Astrocyte (in vitro differentiated cells and primary cell): Measurements from ENCODE around the gene WDR5. TPM values are rescaled to one million over a fixed set of nuclear protein-coding genes. Genes with fewer than 3 reads are reported as not detected.
"Not testable (repeated sequence)": the region's sequence is repeated elsewhere in the genome, so short reads cannot be mapped to it uniquely, and the experiment has no call there.

Source experiments
- DNase-seq: peaks from one replicate; pipeline ENCODE4 v3.0.0-alpha.2; 2010; ENCODE audit warnings: low read depth
- FAIRE-seq: peaks from 2 replicates; lab custom pipeline; 2011; peaks lifted over from hg19 to GRCh38; lab: Jason Lieb, UNC
- H2AFZ ChIP-seq: 2 replicates; pipeline ENCODE4 v1.6.0; 2012; ENCODE audit warnings: low read depth, low read length, inconsistent platforms
- H3K27ac ChIP-seq: 2 replicates; pipeline ENCODE4 v1.5.1; 2011; ENCODE audit warnings: low read depth, low read length, inconsistent platforms
- H3K27me3 ChIP-seq: 2 replicates; pipeline ENCODE4 v1.6.0; 2011; ENCODE audit warnings: low read length, inconsistent platforms; ENCODE audit not compliant: insufficient read depth
- H3K36me3 ChIP-seq: 2 replicates; pipeline ENCODE4 v1.5.1; 2011; ENCODE audit warnings: low read length, inconsistent platforms; ENCODE audit not compliant: insufficient read depth
- H3K4me1 ChIP-seq: 2 replicates; pipeline ENCODE4 v1.5.1; 2011; ENCODE audit warnings: low read length, inconsistent platforms; ENCODE audit not compliant: insufficient read depth
- H3K4me2 ChIP-seq: 2 replicates; pipeline ENCODE4 v1.6.0; 2012; ENCODE audit warnings: low read length, inconsistent platforms
- H3K4me3 ChIP-seq: 2 replicates; pipeline ENCODE4 v1.5.1; 2011; ENCODE audit warnings: low read depth, mild to moderate bottlenecking, low read length, inconsistent platforms; ENCODE audit not compliant: insufficient read depth
- H3K79me2 ChIP-seq: 2 replicates; pipeline ENCODE4 v1.6.0; 2012; ENCODE audit warnings: mild to moderate bottlenecking, low read length, inconsistent platforms; ENCODE audit not compliant: insufficient read depth
- H3K9ac ChIP-seq: 2 replicates; pipeline ENCODE4 v1.6.0; 2012; ENCODE audit warnings: mild to moderate bottlenecking, low read length, inconsistent platforms
- H3K9me3 ChIP-seq: 2 replicates; pipeline ENCODE4 v1.5.1; 2012; ENCODE audit warnings: low read depth, mild to moderate bottlenecking, low read length, inconsistent platforms; ENCODE audit not compliant: insufficient read depth
- H4K20me1 ChIP-seq: 2 replicates; pipeline ENCODE4 v1.6.0; 2012; ENCODE audit warnings: low read length, inconsistent platforms; ENCODE audit not compliant: insufficient read depth
- H3K27ac Mint-ChIP-seq: one replicate; pipeline ENCODE4 v1.8.0; 2021; ENCODE audit warnings: mild to moderate bottlenecking, mixed read lengths; ENCODE audit not compliant: unreplicated experiment
- H3K27me3 Mint-ChIP-seq: one replicate; pipeline ENCODE4 v1.8.0; 2021; ENCODE audit warnings: low read depth, mixed read lengths; ENCODE audit not compliant: unreplicated experiment
- H3K36me3 Mint-ChIP-seq: one replicate; pipeline ENCODE4 v1.8.0; 2021; ENCODE audit warnings: low read depth, mixed read lengths; ENCODE audit not compliant: unreplicated experiment
- H3K4me1 Mint-ChIP-seq: one replicate; pipeline ENCODE4 v1.8.0; 2021; ENCODE audit warnings: low read depth, mixed read lengths; ENCODE audit not compliant: unreplicated experiment
- H3K4me3 Mint-ChIP-seq: one replicate; pipeline ENCODE4 v1.8.0; 2021; ENCODE audit warnings: mild to moderate bottlenecking, moderate library complexity, mixed read lengths; ENCODE audit not compliant: unreplicated experiment
- H3K9me3 Mint-ChIP-seq: one replicate; pipeline ENCODE4 v1.8.0; 2021; ENCODE audit warnings: mild to moderate bottlenecking, mixed read lengths; ENCODE audit not compliant: unreplicated experiment
- CTCF ChIP-seq: IDR thresholded peaks from 2 replicates; pipeline ENCODE4 v1.5.1; 2011; ENCODE audit warnings: low read depth, mild to moderate bottlenecking, inconsistent platforms, low read length, moderate library complexity; ENCODE audit not compliant: insufficient read depth
- EZH2 ChIP-seq: IDR thresholded peaks from 2 replicates; pipeline ENCODE4 v1.6.1; 2012; ENCODE audit warnings: mild to moderate bottlenecking, low read length, inconsistent platforms; ENCODE audit not compliant: insufficient read depth
- total RNA-seq: library from RNA; stranded (reverse); gene quantifications from 2 replicates; pipeline ENCODE4 v1.2.1, GENCODE V29; 2021

The WDR5 gene
- total RNA-seq, 1 donor from 2014 or later = 28.1 TPM

- no peak overlapping the region for H3K4me2 ChIP-seq
- H3K4me1 Mint-ChIP-seq = no peaks in the 10 kb centered on the region
- H3K27ac ChIP-seq = no peak overlapping the region
- no peaks in the 10 kb centered on the region for H3K4me1 ChIP-seq
- peaks cover 11% of the 10 kb centered on the region for H3K27me3 ChIP-seq
- H3K9me3 Mint-ChIP-seq = peaks cover 8% of the 10 kb centered on the region
- FAIRE-seq = no peak
- H3K4me3 ChIP-seq = no peak overlapping the region
- H2AFZ ChIP-seq = no peak overlapping the region
- H4K20me1 ChIP-seq = no peaks in the 10 kb centered on the region
- H3K4me3 Mint-ChIP-seq = no peak overlapping the region
- peaks cover 20% of the 10 kb centered on the region for H3K27me3 Mint-ChIP-seq
- no peak overlapping the region for H3K27ac Mint-ChIP-seq
- no peak overlapping the region for H3K9ac ChIP-seq
- no peak for DNase-seq
- TF ChIP-seq CTCF (no peak), EZH2 (no peak)
- H3K36me3 Mint-ChIP-seq = no peaks in the 10 kb centered on the region
- H3K79me2 ChIP-seq = no peaks in the 10 kb centered on the region
- H3K36me3 ChIP-seq = no peaks in the 10 kb centered on the region
- no peaks in the 10 kb centered on the region for H3K9me3 ChIP-seq
These were observed 45.9 kb upstream of the WDR5 start for GRCh38 chr9:134089972-134090371.

- Mint-ChIP-seq H3K4me3 (peak overlapping the region; percentile 29), H3K27ac (no peak overlapping the region), H3K27me3 (peaks cover 39% of the 10 kb centered on the region), H3K36me3 (peaks cover 2% of the 10 kb centered on the region), H3K4me1 (no peaks in the 10 kb centered on the region), H3K9me3 (peaks cover 4% of the 10 kb centered on the region)
- Histone ChIP-seq H3K9me3 (peaks cover 3% of the 10 kb centered on the region), H3K79me2 (no peaks in the 10 kb centered on the region), H2AFZ (no peak overlapping the region), H3K27me3 (peaks cover 13% of the 10 kb centered on the region), H4K20me1 (no peaks in the 10 kb centered on the region), H3K4me1 (no peaks in the 10 kb centered on the region), H3K27ac (no peak overlapping the region), H3K4me3 (no peak overlapping the region), H3K4me2 (no peak overlapping the region), H3K36me3 (no peaks in the 10 kb centered on the region), H3K9ac (no peak overlapping the region)
- no peak for DNase-seq
- no peak for FAIRE-seq
- no peak for TF ChIP-seq EZH2
- peak; percentile 45 for TF ChIP-seq CTCF
These were observed 36.6 kb upstream of the WDR5 start for GRCh38 chr9:134099123-134099761.

- peaks cover 40% of the 10 kb centered on the region for H3K27me3 Mint-ChIP-seq
- no peaks in the 10 kb centered on the region for H3K4me1 Mint-ChIP-seq
- FAIRE-seq (no peak), DNase-seq (no peak)
- Histone ChIP-seq H3K4me2 (no peak overlapping the region), H3K4me3 (no peak overlapping the region), H3K9me3 (peaks cover 3% of the 10 kb centered on the region), H4K20me1 (no peaks in the 10 kb centered on the region), H3K27ac (no peak overlapping the region), H2AFZ (no peak overlapping the region), H3K4me1 (no peaks in the 10 kb centered on the region), H3K9ac (no peak overlapping the region), H3K79me2 (no peaks in the 10 kb centered on the region), H3K27me3 (peaks cover 13% of the 10 kb centered on the region), H3K36me3 (no peaks in the 10 kb centered on the region)
- no peak overlapping the region for H3K4me3 Mint-ChIP-seq
- peaks cover 6% of the 10 kb centered on the region for H3K9me3 Mint-ChIP-seq
- H3K36me3 Mint-ChIP-seq = peaks cover 2% of the 10 kb centered on the region
- TF ChIP-seq CTCF = no peak
- TF ChIP-seq EZH2 = no peak
- no peak overlapping the region for H3K27ac Mint-ChIP-seq
These were observed 35.8 kb upstream of the WDR5 start for GRCh38 chr9:134100040-134100439.

GRCh38 chr9:134101133-134101532, 34.7 kb upstream of the WDR5 start:
- not testable (repeated sequence) for H3K4me3 Mint-ChIP-seq, FAIRE-seq, H3K79me2 ChIP-seq, H3K9me3 ChIP-seq, H3K4me1 Mint-ChIP-seq, H2AFZ ChIP-seq, H3K9me3 Mint-ChIP-seq, H3K36me3 ChIP-seq, H3K27ac Mint-ChIP-seq, H3K4me3 ChIP-seq, H3K36me3 Mint-ChIP-seq, H3K4me1 ChIP-seq, H3K4me2 ChIP-seq, H3K27ac ChIP-seq, H3K9ac ChIP-seq, DNase-seq, H4K20me1 ChIP-seq
- H3K27me3 Mint-ChIP-seq = peaks cover 42% of the 10 kb centered on the region
- H3K27me3 ChIP-seq = peaks cover 11% of the 10 kb centered on the region
